ENCODE results near the gene CSMD2.

DNA sequence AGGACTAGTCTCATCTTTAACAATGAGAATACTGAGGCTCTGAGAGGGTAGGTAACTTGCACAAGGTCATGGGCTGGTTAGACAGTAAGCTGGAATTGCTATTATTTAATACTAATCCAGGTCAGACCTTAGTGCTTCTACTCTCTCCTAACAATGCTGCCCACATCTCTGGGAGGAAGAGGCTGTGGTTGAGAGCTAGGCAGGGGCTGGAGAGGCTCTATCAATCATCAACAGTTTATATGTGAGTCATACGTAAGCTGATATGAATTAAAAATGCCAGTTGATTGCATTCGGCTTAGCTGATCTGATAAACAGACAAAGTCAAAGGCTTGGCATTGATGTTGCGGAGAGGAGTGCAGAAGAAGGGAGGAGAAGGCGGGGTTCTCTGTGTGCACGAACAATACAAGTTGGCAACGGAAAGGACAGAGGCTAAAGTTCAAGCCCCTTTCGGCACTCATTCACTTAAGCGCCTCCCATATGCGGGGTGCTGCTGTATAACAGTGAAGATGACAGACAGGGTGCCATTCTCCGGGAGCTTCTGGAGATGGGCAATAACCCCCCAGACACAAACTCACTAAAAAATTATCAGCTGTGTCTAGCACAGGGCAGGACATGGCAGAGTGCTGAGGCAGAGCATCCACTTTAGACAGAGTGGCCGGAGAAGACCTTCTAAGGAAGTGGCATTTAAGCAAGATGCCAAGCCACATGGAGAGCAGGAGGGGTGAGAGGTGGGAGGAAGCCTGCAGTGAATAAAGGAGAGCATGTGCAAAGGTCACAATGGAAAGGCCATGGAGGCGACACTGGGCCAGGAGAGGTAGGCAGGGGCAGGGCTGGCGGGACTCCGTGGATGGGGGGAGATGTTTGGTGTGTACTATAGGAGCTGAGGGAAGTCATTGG is 497.4 kb downstream of the CSMD2 start:
- TF ChIP-seq, protein P1, sequence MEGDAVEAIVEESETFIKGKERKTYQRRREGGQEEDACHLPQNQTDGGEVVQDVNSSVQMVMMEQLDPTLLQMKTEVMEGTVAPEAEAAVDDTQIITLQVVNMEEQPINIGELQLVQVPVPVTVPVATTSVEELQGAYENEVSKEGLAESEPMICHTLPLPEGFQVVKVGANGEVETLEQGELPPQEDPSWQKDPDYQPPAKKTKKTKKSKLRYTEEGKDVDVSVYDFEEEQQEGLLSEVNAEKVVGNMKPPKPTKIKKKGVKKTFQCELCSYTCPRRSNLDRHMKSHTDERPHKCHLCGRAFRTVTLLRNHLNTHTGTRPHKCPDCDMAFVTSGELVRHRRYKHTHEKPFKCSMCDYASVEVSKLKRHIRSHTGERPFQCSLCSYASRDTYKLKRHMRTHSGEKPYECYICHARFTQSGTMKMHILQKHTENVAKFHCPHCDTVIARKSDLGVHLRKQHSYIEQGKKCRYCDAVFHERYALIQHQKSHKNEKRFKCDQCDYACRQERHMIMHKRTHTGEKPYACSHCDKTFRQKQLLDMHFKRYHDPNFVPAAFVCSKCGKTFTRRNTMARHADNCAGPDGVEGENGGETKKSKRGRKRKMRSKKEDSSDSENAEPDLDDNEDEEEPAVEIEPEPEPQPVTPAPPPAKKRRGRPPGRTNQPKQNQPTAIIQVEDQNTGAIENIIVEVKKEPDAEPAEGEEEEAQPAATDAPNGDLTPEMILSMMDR (conservative IDR thresholded peaks at IDR 0.05) = no peak
- TF ChIP-seq EZH2 (IDR thresholded peaks at IDR 0.05; ENCODE audit: low read depth) = no peak

Measured in PC-9 (cell line).